Keratinocyte (primary cell): ENCODE measurements around the gene HIGD1B. TPM values are rescaled to one million over a fixed set of nuclear protein-coding genes. Genes with fewer than 3 reads are reported as not detected.

Experiments used
- DNase-seq: peaks from one replicate; pipeline ENCODE4 v3.0.0-alpha.2; 2011; ENCODE audit warnings: low read depth, missing footprints, low spot score
- FAIRE-seq: peaks from 2 replicates; lab custom pipeline; 2011; peaks lifted over from hg19 to GRCh38; lab: Jason Lieb, UNC
- H2AFZ ChIP-seq: 2 replicates; pipeline ENCODE4 v1.6.0; 2012; ENCODE audit warnings: low read length, control low read depth, inconsistent platforms; ENCODE audit not compliant: control insufficient read depth
- H3K27ac ChIP-seq: 2 replicates; pipeline ENCODE4 v1.5.1; 2011; ENCODE audit warnings: low read length; ENCODE audit not compliant: control insufficient read depth, insufficient read depth
- H3K27me3 ChIP-seq: 3 replicates; pipeline ENCODE4 v1.6.0; 2011; ENCODE audit warnings: low read length; ENCODE audit not compliant: control insufficient read depth, insufficient read depth; ENCODE audit errors: extremely low read depth
- H3K36me3 ChIP-seq, 2 experiments: 2 replicates in 1 of 2; 3 replicates in 1 of 2; pipeline ENCODE4 v1.5.1; 2011; ENCODE audit warnings: low read length in 2 of 2, mild to moderate bottlenecking in 1 of 2; ENCODE audit not compliant: control insufficient read depth in 2 of 2, insufficient read depth in 2 of 2; ENCODE audit errors: extremely low read depth in 1 of 2
- H3K4me1 ChIP-seq: 3 replicates; pipeline ENCODE4 v1.5.1; 2011; ENCODE audit warnings: low read length; ENCODE audit not compliant: control insufficient read depth, insufficient read depth; ENCODE audit errors: extremely low read depth
- H3K4me2 ChIP-seq: 3 replicates; pipeline ENCODE4 v1.6.0; 2011; ENCODE audit warnings: low read depth, low read length; ENCODE audit not compliant: control insufficient read depth, insufficient read depth; ENCODE audit errors: extremely low read depth
- H3K4me3 ChIP-seq, 3 experiments: fragments of 200-600 bp in 1 of 3; sonication (generic) in 1 of 3; 2 replicates in 2 of 3; 3 replicates in 1 of 3; pipeline ENCODE4 v1.5.1; 2011 to 2016; ENCODE audit warnings: low read length in 3 of 3, mild to moderate bottlenecking in 3 of 3, control low read depth in 2 of 3, inconsistent platforms in 1 of 3, low read depth in 1 of 3, mixed read lengths in 1 of 3, mixed run types in 1 of 3, moderate library complexity in 1 of 3; ENCODE audit not compliant: control insufficient read depth in 2 of 3, insufficient read depth in 2 of 3; ENCODE audit errors: extremely low read depth in 1 of 3
- H3K79me2 ChIP-seq: 2 replicates; pipeline ENCODE4 v1.6.0; 2012; ENCODE audit warnings: low read length; ENCODE audit not compliant: control insufficient read depth, insufficient read depth
- H3K9ac ChIP-seq: 3 replicates; pipeline ENCODE4 v1.6.0; 2011; ENCODE audit warnings: low read length; ENCODE audit not compliant: control insufficient read depth, insufficient read depth; ENCODE audit errors: extremely low read depth
- H3K9me1 ChIP-seq: 3 replicates; pipeline ENCODE4 v1.6.0; 2011; ENCODE audit warnings: low read length; ENCODE audit not compliant: control insufficient read depth, insufficient read depth; ENCODE audit errors: extremely low read depth
- H3K9me3 ChIP-seq: 2 replicates; pipeline ENCODE4 v1.5.1; 2012; ENCODE audit warnings: low read depth, low read length; ENCODE audit not compliant: control insufficient read depth
- H4K20me1 ChIP-seq: 3 replicates; pipeline ENCODE4 v1.6.0; 2011; ENCODE audit warnings: low read length; ENCODE audit not compliant: control insufficient read depth, insufficient read depth; ENCODE audit errors: extremely low read depth
- CTCF ChIP-seq, 3 experiments: IDR thresholded peaks in 1 of 3; conservative IDR thresholded peaks in 1 of 3; optimal IDR thresholded peaks in 1 of 3; 2 replicates in 2 of 3; 3 replicates in 1 of 3; pipeline versions ENCODE3 to v1.5.1; 2011; ENCODE audit warnings: low read length in 3 of 3, mild to moderate bottlenecking in 3 of 3, moderate library complexity in 2 of 3, control low read depth in 1 of 3, inconsistent platforms in 1 of 3; ENCODE audit not compliant: insufficient read depth in 2 of 3; ENCODE audit errors: extremely low read depth in 1 of 3
- EZH2 ChIP-seq: IDR thresholded peaks from one replicate; pipeline ENCODE4 v1.6.1; 2012; ENCODE audit warnings: inconsistent platforms, mild to moderate bottlenecking, low read length, moderate library complexity
- dilution Hi-C: fragments of 300-500 bp; cut with MboI; formaldehyde crosslinking; loops from one replicate; pipeline ENCODE4 v1.7.0; 2020; ENCODE audit warnings: low sequenced_read_pairs; ENCODE audit not compliant: extremely low pct_ligation_motif_present
- polyA plus RNA-seq, 5 experiments: library from polyadenylated mRNA; depleted of rRNA in 3 of 5; stranded (reverse) in 3 of 5; stranded (forward) in 1 of 5; unstranded in 1 of 5; fragments of >200 nt; gene quantifications; 1 replicate in 1 of 5; 2 replicates in 3 of 5; 3 replicates in 1 of 5; pipeline versions ENCODE4 v1.2.1 to v1.2.3, GENCODE V29; 2011 to 2012; ENCODE audit warnings: missing spikeins in 2 of 5, low read depth in 1 of 5, low replicate concordance in 1 of 5

The HIGD1B gene
- polyA plus RNA-seq, 1 donor (not counting 4 experiments of a cell fraction or from before 2014, with no cell fraction given): not detected

- no peak overlapping the region for H2AFZ ChIP-seq
- H3K9ac ChIP-seq: no peak overlapping the region
- H3K4me2 ChIP-seq: no peak overlapping the region
- H3K9me1 ChIP-seq: no peaks in the 10 kb centered on the region
- TF ChIP-seq CTCF (optimal IDR thresholded peaks at IDR 0.05 in 1 of 3, IDR thresholded peaks at IDR 0.05 in 1 of 3, conservative IDR thresholded peaks at IDR 0.05 in 1 of 3; ENCODE audit: extremely low read depth in 1 of 3, insufficient read depth in 2 of 3, low read length in 3 of 3) (no peak), EZH2 (no peak)
- dilution Hi-C loops: no loop called here
- no peaks in the 10 kb centered on the region for H3K79me2 ChIP-seq
- DNase-seq (no peak), FAIRE-seq (no peak)
- H3K4me3 ChIP-seq: no peak overlapping the region
- peaks cover 19 to 20% of the 10 kb centered on the region in 2 experiments for H3K36me3 ChIP-seq
- no peaks in the 10 kb centered on the region for H3K4me1 ChIP-seq
- H3K27me3 ChIP-seq: no peaks in the 10 kb centered on the region
- H4K20me1 ChIP-seq: no peaks in the 10 kb centered on the region
- H3K27ac ChIP-seq: no peak overlapping the region
- no peaks in the 10 kb centered on the region for H3K9me3 ChIP-seq
Measured at GRCh38 chr17:44801880-44802279, 45.8 kb upstream of the HIGD1B start.

- no peak overlapping the region for H3K4me3 ChIP-seq
- no peaks in the 10 kb centered on the region for H3K27me3 ChIP-seq
- peaks cover 3% of the 10 kb centered on the region for H4K20me1 ChIP-seq
- peaks cover 15% of the 10 kb centered on the region for H3K79me2 ChIP-seq
- no peaks in the 10 kb centered on the region for H3K9me1 ChIP-seq
- no peak overlapping the region for H3K4me2 ChIP-seq
- TF ChIP-seq EZH2 (no peak), CTCF (optimal IDR thresholded peaks at IDR 0.05 in 1 of 3, IDR thresholded peaks at IDR 0.05 in 1 of 3, conservative IDR thresholded peaks at IDR 0.05 in 1 of 3; ENCODE audit: extremely low read depth in 1 of 3, insufficient read depth in 2 of 3, low read length in 3 of 3) (no peak)
- H3K9ac ChIP-seq: no peak overlapping the region
- no peaks in the 10 kb centered on the region for H3K4me1 ChIP-seq
- no peak overlapping the region for H3K27ac ChIP-seq
- H2AFZ ChIP-seq: no peak overlapping the region
- H3K36me3 ChIP-seq: peaks cover 12 to 16% of the 10 kb centered on the region in 2 experiments
- no peaks in the 10 kb centered on the region for H3K9me3 ChIP-seq
- dilution Hi-C loops: no loop called here
- FAIRE-seq: no peak
- DNase-seq: no peak
Measured at GRCh38 chr17:44804302-44805089, 43.2 kb upstream of the HIGD1B start.
